RCC 7860 (cell line): ENCODE data around the gene AGXT.
A peak's percentile ranks its signal among the peaks of the same experiment; 100 is the strongest.
"Not testable (repeated sequence)": the region's sequence is repeated elsewhere in the genome, so short reads cannot be mapped to it uniquely, and the experiment has no call there.

Experiments
- DNase-seq: peaks from one replicate; pipeline ENCODE4 v3.0.0-alpha.2; 2015; ENCODE audit warnings: low spot score
- FAIRE-seq: peaks from 2 replicates; lab custom pipeline; 2012; peaks lifted over from hg19 to GRCh38; lab: Jason Lieb, UNC

Gene AGXT

DNA sequence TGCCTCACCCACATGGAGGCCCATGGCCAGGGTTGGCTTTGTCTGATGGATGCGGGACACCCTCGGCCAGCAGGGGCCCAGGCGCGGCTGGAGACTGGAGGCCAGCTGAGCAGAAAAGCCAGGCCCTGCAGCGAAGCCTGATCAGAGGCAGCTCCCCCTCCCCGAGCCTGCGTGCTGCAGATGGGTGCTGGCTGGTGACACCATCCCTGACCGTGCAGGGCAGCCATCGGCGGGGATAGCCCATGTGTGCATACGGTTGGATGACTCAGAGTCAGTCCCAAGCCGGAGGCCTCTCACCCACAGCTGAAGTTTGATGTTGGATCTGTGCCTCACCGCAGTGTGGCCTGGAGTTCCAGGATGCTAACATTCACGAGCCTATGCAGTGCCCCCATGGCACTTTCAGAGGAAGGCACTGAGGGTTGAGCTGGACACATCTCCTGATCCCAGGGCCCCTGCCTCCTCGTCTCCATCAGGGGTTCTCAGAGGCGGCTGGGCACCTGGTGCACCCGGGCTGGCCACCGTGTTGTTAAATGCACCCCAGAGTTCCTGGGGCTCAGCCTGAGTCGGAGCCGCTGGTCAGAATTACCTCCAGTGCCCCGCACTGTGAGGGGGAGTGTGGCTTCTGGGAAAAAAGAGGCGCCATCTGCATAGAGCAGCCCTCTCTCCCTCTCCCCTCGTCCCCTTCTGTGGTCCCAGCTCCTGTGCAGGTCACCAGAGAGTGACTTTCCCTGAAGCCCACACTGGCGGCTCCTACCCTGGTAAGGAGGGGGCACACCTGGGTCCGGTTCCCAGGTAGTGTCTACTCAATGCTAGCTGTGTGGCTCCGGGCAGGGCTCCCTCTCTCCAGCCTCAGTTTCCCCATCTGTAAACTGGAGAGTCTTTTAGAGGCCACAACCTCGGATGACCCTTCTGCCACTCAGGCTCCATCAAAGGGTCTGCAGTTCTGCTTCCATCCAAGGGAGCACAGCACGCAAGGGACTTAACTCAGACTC, 29.2 kb upstream of the AGXT start:
- DNase-seq (peak; percentile 27), FAIRE-seq (no peak)

DNA sequence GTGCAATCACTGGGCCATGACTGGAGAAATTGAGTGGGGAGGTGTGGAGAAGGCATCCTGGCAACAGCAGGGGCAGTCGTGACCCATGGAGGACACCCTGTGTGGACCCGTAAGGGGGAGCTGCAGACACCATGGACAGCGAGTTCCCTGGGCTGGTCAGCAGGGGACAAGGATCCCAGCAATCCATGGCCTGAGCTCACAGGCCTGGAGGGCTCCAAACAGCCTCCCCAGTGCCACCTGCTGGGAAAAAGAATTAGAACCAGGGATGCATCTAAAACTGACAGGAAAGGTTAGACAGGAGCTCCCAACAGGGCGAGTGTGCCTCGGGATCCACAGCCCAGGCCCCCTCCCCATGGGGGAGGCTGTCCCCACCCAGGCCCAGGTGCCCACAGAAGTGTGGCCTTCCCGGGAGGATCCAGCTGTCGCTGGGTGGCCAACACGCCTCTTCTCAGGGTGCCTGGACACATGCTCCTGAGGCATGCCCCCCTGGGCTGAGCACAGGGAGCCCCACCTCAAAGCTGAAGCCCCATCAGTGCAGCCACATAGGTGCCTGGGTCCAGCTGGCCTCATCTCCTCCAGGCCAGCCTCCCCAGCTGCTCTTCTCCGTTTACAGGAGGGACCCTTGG, 28.1 kb upstream of the AGXT start:
- FAIRE-seq = no peak

DNA sequence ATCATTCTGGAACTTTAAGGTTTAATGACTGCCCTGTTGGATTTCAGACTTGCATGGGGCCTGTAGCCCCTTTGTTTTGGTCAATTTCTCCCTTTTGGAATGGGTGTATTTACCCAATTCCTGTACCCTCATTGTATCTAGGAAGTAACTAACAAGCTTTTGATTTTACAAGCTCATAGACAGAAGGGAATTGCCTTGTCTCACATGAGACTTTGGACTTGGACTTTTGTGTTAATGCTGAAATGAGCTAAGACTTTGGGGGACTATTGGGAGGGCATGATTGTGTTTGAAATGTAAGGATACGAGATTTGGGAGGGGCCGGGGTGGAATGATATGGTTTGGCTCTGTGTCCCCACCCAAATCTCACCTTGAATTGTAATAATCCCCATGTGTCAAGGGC, 22.3 kb upstream of the AGXT start:
- not testable (repeated sequence) for DNase-seq

More for the DNA sequence above, 28.1 kb upstream of the AGXT start:
- peak; percentile 36 for DNase-seq

DNA sequence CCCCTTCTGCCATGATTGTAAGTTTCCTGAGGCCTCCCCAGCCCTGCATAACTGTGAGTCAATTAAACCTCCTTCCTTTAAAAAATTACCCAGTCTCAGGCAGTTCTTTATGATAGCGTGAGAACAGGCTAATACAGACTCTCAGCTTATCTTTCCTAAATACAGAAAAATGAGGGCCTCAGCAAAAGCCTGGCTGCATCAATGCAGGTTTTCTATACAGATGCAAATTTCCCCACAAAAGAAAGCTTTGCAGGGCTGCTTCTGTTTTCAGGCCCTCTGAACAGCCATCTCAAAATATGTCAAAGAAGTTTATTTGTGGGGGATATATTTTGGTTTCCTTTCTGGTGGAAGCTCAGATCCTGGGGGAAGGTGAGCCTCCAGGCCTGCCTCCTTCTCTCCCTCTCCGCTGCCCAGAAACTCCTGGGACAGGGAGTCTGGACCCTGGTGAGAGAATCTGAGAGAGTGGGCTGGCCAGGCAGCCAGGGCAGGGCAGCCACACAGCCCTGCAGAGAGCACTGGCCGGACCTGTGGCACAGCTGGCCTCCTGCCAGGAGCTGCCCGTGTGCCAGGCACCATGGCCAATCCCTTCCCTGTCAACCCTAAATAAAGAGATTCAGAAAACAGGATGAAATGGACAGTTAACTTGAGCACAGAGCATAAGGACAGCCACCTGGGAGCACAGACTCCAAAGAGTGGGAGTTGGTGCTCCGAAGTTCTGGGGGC, 21.6 kb upstream of the AGXT start:
- DNase-seq = no peak
- FAIRE-seq = no peak

More for the DNA sequence above, 22.3 kb upstream of the AGXT start:
- not testable (repeated sequence) for FAIRE-seq

DNA sequence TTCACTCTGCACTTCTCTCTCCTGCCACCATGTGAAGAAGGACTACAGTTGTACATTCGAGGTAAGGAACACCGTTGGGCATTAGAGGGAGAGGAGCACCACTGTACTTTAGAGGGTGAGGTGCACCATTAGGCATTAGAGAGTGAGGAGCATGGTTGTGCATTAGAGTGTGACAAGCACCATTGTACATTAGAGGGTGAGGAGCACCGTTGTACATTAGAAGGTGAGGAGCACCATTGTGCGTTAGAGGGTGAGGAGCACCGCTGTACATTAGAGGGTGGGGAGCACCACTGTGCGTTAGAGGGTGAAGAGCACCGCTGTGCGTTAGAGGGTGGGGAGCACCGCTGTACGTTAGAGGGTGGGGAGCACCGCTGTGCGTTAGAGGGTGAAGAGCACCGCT, 20.8 kb upstream of the AGXT start:
- FAIRE-seq (no peak), DNase-seq (no peak)

DNA sequence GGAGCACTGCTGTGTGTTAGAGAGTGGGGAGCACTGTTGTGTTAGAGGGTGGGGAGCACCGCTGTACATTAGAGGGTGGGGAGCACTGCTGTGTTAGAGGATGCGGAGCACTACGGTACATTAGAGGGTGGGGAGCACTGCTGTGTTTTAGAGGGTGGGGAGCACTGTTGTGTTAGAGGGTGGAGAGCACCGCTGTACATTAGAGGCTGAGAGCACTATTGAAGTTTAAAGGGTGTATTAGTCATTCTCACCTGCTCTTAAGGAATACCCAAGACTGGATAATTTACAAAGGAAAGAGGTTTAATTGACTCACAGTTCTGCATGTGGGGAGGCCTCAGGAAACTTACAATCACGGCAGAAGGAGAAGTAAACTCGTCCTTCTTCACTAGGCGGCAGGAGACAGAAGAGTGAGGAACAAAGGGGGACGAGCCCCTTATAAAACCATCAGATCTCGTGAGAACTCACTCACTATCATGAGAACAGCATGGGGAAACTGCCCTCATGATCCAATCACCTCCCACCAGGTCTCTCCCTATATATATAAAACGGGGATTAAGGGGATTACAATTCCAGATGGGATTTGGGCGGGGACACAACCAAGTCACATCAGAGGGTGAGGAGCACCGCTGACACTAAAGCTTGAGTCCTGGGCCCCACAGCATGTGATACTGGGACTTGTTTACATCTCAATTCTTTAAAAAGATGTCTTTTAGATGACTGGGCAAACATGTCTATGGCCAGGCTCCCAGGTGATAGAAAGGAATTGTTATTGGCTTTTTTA, 19.5 kb upstream of the AGXT start:
- FAIRE-seq (no peak), DNase-seq (no peak)

DNA sequence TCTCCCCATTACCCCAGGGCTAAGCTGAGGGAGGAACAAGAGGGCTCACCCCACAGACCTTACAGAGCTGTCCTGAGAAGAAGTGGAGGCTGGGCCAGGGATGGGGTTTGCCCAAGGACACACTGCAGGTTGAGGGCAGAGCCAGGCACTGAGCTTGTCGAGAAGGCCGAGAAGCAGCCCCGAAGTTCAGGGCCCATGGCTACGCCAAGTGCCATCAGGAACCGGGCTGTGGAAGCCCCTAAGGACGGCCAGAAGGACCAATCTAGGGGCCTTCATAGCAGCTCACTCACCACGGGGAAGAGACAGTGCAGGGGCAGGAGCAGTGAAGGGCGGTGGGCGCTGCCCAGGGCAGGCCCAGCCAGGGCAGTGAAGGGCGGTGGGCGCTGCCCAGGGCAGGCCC, 18.6 kb upstream of the AGXT start:
- FAIRE-seq = no peak
- DNase-seq = no peak

DNA sequence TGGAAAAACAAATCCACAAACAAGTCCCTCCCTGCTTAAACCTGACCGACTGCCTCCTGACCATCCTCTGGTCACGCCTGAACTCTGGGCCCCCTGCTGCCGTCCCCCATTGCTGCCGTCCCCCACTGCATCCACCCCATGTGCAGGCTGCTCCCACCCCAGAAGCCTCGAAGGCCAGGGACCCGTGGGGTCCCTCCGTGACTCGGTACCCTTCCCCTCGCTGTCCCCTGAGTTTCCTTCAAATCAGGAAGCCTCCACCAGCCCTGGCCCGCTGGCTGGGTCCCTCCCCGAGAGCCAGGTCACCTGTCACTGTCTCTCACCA, 17.9 kb upstream of the AGXT start:
- DNase-seq = no peak
- no peak for FAIRE-seq

DNA sequence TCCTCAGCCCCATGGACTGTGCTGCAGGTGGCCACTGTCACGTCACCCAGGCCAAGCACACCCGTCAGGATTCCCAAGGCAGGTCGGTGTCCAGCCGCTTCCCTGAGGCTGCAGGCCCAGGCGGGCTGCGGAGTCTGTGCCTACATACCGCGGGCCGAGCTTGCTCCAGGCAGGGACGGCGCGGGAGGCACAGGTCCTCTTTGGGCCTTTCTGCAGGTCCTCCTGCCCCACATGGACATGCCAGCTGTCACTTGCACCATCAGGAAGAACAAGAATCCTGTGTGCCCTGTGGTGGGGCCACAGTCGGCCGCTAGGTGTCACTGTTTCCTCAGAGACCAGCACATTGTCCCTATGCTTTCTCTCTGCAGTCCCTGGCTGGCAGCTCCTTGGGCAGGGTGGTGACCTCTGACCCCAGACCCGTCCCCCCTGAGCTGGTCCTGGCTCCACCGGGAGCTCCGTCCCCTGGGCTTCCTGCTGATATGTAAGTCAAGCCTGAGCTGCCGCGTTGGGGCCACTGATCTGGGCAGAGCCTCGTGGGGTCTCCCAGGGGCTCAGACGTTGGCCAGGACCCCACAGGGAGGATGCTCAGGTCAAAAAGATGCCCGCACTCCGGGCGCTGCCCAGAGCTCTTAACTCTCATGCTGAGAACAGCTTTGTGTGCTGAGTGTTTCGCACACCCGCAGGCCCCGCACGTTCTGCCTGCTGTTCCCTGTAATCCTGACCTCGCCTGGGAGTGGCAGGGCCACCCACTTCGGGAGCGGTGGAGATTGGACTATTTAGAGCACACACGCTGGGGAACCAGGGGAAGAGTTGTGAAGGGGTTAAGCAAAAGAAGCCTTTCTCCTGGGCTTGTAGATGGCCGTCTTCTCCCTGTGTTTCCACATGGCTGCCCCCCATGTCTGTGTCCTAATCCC, 17.3 kb upstream of the AGXT start:
- no peak for FAIRE-seq
- DNase-seq = peak; percentile 54

DNA sequence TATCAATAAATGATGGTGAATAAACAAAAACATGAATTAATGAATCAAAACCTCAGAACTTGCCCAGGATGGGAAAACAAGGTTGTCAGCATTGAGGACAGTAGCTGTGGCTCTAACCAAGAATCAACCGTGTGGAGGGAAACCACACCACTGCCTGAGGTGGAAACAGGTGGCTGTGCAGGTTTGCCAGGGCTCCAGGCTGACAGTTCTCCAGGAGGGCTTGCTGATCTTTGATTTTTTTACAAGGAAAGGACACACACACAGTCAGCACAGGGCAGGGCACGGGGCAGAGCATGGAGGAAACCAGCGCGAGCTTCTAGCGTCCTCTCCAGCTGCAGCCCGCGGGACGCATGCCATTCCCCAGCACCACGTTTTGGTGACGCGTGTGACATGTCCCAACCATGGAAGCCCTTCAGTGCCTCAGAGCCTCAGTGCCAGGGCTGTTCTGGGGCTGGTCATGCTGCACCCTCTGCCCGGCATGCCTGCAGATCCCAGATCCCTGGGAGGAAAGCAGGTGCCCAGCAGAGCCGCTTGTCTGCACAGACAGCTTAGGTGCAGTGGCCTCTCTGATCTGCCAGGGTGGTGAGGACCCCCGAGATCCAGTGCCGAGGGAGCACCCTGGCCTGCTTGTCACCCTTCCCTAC, 15.8 kb upstream of the AGXT start:
- FAIRE-seq = no peak
- DNase-seq = no peak

DNA sequence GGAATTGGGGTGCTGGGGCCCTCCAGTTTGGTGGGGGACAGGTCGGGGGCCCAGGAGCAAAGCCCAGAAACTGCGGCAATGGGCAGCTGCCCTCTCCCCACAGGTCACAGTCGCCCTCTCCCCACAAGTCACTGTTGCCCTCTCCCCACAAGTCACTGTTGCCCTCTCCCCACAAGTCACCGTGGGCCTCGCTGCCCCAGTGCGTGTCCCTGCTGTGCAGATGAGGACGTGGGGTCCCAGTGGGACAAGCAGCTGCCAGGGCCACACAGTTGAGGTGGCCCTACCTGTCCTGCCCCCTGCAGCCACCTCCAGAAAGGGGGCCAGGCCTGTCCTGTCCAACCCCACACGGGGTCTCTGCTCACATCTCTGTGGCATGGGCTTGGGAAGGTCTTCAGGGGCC, 13.0 kb upstream of the AGXT start:
- DNase-seq (no peak), FAIRE-seq (no peak)

DNA sequence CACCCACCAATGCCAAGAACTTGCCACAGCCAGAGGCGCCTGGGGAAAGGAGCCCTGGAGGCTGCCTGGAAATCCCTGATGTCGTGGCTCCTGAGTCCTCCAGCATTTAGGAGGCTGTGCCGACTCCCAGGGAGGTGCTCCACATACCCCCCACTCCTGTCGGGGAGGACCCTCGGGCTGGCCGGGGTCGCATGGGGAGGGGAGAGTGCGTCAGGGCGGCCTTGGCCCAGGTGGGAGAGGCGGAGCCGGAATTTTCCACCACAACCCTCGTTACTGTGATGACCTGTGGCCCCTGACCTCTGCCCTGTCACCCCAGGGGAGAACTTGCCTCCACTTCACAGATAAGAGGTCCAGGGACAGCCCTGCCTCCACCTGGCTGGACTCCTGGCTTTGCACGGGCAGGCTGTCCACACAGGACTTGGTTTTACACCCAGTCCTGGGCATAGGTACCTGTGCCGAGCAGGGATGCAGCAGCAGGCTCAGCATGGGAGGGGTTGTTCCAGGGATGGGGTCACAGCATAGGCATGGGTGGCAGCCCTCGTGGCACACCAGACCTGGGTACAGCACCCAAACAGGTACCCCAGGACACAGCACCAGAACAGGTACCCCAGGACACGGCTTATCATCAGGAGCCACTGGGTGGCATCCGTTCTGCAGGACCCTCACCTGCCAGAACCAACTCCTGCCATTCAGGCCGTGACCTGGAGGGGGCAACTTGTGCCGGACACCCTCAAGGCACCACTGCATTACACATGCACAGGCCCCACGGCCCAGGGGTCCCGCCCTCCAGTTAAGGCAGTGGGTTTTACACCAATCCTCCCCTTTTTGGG, 12.3 kb upstream of the AGXT start:
- no peak for FAIRE-seq
- no peak for DNase-seq

DNA sequence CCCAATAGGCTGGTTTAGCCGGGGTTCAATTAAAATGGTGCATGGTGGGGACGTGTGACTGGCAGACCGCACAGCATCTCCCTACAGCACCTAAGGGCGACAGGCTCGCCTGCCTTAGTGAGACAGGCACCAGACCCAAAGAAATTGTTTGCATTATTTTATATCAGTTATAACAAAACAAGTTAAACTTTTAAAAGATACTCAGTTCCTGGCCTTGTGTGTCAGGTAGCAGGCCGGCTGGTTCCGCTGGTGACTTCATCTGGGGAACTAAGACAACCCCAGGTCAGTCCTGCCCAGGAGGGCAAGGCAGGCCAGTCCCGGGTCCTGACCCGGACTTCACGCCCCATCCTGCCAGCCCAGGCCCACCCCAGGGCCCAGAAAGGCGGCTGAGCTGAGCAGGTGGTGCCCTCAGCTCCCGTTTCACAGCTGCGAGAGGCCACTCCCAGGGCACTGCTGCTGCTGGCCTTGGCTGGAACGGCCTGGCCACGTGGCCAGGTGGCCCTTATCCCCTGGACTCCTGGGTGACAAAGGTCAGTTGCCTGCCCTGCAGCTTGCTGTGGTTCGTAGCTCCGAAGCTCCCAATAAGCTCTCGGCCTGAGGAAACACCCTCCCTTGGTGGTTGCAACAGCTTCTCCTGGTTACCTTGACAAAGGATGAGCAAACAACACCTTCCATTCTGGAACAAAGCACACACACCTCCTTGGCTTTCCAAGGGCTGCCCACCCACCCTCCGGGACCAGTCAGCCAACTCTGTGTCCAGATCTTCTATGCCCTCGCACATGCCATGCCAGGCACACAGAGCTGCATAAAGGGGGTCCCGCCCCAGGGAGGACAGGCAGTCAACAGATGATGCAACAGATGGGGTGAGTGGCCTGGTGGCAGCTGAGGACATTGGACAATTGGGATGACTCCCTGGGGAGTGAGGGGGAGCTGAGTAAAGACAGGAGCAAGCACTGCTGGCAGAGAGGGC, 11.3 kb upstream of the AGXT start:
- FAIRE-seq = no peak
- DNase-seq = no peak

DNA sequence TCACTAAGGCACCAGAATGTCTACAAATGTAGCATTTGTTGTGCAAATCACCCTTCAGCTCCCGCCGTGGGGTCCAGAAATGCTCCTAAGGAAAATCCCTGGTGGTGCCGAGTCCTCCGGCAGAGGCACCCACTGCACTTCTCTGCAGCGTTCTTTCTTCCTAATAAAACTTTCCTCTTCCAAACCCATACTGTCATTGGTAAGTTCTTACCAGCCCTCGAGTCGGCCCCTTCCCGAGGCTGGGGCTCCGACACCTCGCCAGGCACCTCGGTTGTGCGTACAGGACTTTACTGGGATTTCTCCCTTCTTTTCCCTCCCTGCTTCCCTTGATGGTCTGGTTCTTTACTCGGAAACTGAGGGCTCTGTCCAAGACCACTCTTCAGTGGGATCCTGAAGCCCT, 10.3 kb upstream of the AGXT start:
- no peak for FAIRE-seq

DNA sequence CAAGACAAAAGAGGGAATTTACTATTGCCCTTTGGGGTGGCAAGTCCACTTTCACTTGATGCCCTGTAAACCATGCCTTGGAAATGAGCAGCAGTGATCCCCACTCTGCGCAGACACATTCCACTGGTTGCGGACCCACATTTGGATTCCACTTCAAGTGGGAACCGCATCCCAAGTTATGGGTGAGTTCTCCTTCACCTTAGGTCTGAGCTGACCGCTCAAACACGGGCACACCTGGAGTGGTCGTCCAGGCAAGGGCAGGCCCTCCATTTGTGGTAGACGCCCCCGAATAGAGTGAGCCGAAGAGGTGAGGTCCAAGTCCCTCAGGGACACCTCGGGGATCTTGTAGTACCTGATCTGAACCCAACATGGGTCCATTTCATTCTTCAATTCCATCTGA, 9.8 kb upstream of the AGXT start:
- FAIRE-seq (no peak), DNase-seq (no peak)

More for the DNA sequence above, 10.3 kb upstream of the AGXT start:
- DNase-seq = no peak

DNA sequence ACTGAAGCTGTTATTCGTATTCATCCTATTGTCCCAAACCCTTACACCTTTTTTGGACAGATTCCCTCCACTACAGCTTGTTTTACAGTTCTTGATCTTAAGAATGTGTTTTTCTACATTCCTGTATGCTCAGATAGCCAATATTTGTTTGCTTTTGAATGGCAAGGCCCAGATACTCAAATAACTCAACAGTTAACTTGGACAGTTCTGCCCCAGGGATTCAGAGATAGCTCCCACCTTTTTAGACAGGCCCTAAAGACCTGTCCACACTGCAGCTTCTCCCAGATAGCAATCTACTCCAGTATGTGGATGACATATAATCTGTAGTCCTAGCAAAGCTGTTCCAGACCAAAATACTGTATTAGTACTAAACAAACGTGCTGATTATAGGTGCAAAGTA, 7.1 kb upstream of the AGXT start:
- DNase-seq = no peak
- no peak for FAIRE-seq

DNA sequence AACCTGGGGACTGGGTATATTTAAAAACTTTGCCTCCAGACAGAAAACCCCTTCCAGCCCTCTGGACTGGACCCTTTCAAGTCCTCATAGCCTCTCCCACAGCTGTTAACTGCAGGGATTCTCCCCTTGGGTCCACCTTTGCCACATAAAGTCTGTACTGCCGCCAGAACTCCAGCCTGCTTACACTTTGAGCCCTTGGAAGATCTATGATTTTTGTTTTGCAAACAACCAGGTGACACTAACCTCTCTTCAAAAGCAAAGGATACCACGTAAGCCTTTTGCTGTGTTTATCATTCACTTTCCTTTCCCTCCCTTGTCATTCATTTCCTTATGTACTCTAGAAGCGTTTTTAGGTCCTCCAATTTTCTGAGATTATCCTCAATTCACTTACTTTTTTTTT, 4.1 kb upstream of the AGXT start:
- FAIRE-seq (no peak), DNase-seq (no peak)
